ENCODE results near the gene TIGD4. TPM values are rescaled to one million over a fixed set of nuclear protein-coding genes. Genes with fewer than 3 reads are reported as not detected.

TIGD4 gene
- total RNA-seq, 1 experiment from 2014 or later: 2.0 TPM

- no peaks in the 10 kb centered on the region for H3K9me3 Mint-ChIP-seq
- no peak overlapping the region for H3T11ph ChIP-seq (ENCODE audit: low read length)
- no peak overlapping the region for H3K4ac ChIP-seq (ENCODE audit: low read depth, low read length)
- no peak overlapping the region for H3K18ac ChIP-seq (ENCODE audit: insufficient read length, low read depth, low read length)
- no peak overlapping the region for H4K5ac ChIP-seq (ENCODE audit: insufficient read length, low read depth, low read length)
- no peak overlapping the region for H2BK12ac ChIP-seq (ENCODE audit: insufficient read length, low read depth, low read length)
- no peaks in the 10 kb centered on the region for H3K27me3 Mint-ChIP-seq (ENCODE audit: low read depth)
- H2AK5ac ChIP-seq (ENCODE audit: insufficient read length, low read length): no peak overlapping the region
- H3K79me2 ChIP-seq (ENCODE audit: insufficient read depth, low read length): peaks cover 3% of the 10 kb centered on the region; the same call in 1 of the 2 replicates
- H3K27ac Mint-ChIP-seq: no peak overlapping the region; a peak in 1 of 7 replicates
- no peak overlapping the region for H3K27ac ChIP-seq (ENCODE audit: insufficient read length, low read depth, low read length)
- H4K91ac ChIP-seq (ENCODE audit: insufficient read length, low read depth, low read length): no peak overlapping the region
- no peak overlapping the region for H3K4me3 Mint-ChIP-seq
- H2AFZ ChIP-seq (ENCODE audit: low read length): no peak overlapping the region
- H3K4me2 ChIP-seq (ENCODE audit: insufficient read depth, insufficient read length, low read length): no peak overlapping the region
- H2BK15ac ChIP-seq (ENCODE audit: low read depth, low read length): no peak overlapping the region
- H3K36me3 Mint-ChIP-seq (ENCODE audit: insufficient read depth in 1 of 3, low read depth in 3 of 3): peaks cover 0 to 6% (median 0%) of the 10 kb centered on the region in 3 experiments; a peak in 2 of 7 replicates
- H3K23me2 ChIP-seq (ENCODE audit: insufficient read length, low read depth, low read length, poor library complexity, severe bottlenecking): no peaks in the 10 kb centered on the region
- H3K14ac ChIP-seq (ENCODE audit: insufficient read depth, low read length): no peak overlapping the region
- no peak overlapping the region for H2BK120ac ChIP-seq (ENCODE audit: low read depth, low read length, poor library complexity, severe bottlenecking)
- H2BK5ac ChIP-seq (ENCODE audit: insufficient read length, low read length): no peak overlapping the region
- peaks cover 14% of the 10 kb centered on the region for H3K79me1 ChIP-seq (ENCODE audit: insufficient read depth, low read depth, low read length, poor library complexity, severe bottlenecking)
- no peak for TF ChIP-seq CTCF (conservative IDR thresholded peaks at IDR 0.05)
- H4K8ac ChIP-seq (replicated peaks; ENCODE audit: insufficient read length, low read depth, low read length): no peak overlapping the region
- no peak overlapping the region for H2BK20ac ChIP-seq (ENCODE audit: low read depth, low read length, poor library complexity, severe bottlenecking)
- H3K4me1 Mint-ChIP-seq: peaks cover 5 to 9% of the 10 kb centered on the region in 2 experiments
- H3K4me1 ChIP-seq (ENCODE audit: insufficient read depth, low read length): no peaks in the 10 kb centered on the region
- no peaks in the 10 kb centered on the region for H3K27me3 ChIP-seq (ENCODE audit: insufficient read depth, low read length)
- H3K9ac ChIP-seq (ENCODE audit: extremely low read depth, insufficient read length, low read length): no peak overlapping the region
- no peak overlapping the region for H3K23ac ChIP-seq (ENCODE audit: insufficient read length, low read depth, low read length)
- no peaks in the 10 kb centered on the region for H4K20me1 ChIP-seq (ENCODE audit: control insufficient read depth, insufficient read depth, insufficient read length)
- no peaks in the 10 kb centered on the region for H3K9me3 ChIP-seq (ENCODE audit: control insufficient read depth, low read depth, low read length)
- no peak overlapping the region for H3K56ac ChIP-seq (ENCODE audit: insufficient read length, low read depth, low read length)
- no CpG with 5 or more reads among the region's 1 CpG for WGBS (ENCODE audit: extremely low coverage, insufficient read length, low lambda C conversion rate)
- no peak for DNase-seq
These were observed 7.1 kb upstream of the TIGD4 start for GRCh38 chr4:152786627-152787026.

Measured in H9 (cell line).